ENCODE results near the gene KIRREL1. TPM values are rescaled to one million over a fixed set of nuclear protein-coding genes. Genes with fewer than 3 reads are reported as not detected.

The KIRREL1 gene
- total and polyA plus RNA-seq, 2 experiments from 2014 or later, result 5.1 to 35.2 TPM

- no peak for TF ChIP-seq NANOG (IDR thresholded peaks at IDR 0.05; ENCODE audit: borderline replicate concordance)
- TF ChIP-seq ETS1 (IDR thresholded peaks at IDR 0.05), result 0 out of 2 replicates have a peak, but pooled peaks have one; percentile 17
- no peak for TF ChIP-seq CREB1 (CRISPR knock-in tag; IDR thresholded peaks at IDR 0.05; ENCODE audit: low read depth)
- no peak for TF ChIP-seq STAT1 (IDR thresholded peaks at IDR 0.05; ENCODE audit: unreplicated experiment)
- peak; percentile 58 to 62 for TF ChIP-seq CTCF (conservative IDR thresholded peaks at IDR 0.05; ENCODE audit: low read depth in 2 of 2)
- TF ChIP-seq ZNF114 (CRISPR knock-in tag; IDR thresholded peaks at IDR 0.05), result no peak
- H3K27me3 Mint-ChIP-seq (ENCODE audit: insufficient read depth, low read depth, poor library complexity), result peaks cover 40% of the 10 kb centered on the region
- Histone ChIP-seq H3K79me2 (replicated peaks; ENCODE audit: insufficient read depth) (no peaks in the 10 kb centered on the region), H2AFZ (peak overlapping the region; percentile 98), H3K4me1 (ENCODE audit: insufficient read depth) (peaks cover 16% of the 10 kb centered on the region), H3K4me3 (peak overlapping the region; percentile 86), H3K27ac (ENCODE audit: low read depth) (no peak overlapping the region), H3K9me2 (ENCODE audit: insufficient read depth) (no peaks in the 10 kb centered on the region), H4K20me1 (replicated peaks; ENCODE audit: insufficient read depth) (no peaks in the 10 kb centered on the region), H3K4me2 (peak overlapping the region; percentile 90), H3K36me3 (ENCODE audit: insufficient read depth) (no peaks in the 10 kb centered on the region), H3F3A (replicated peaks; ENCODE audit: low read depth) (peaks cover 9% of the 10 kb centered on the region), H3K27me3 (ENCODE audit: insufficient read depth) (peaks cover 26% of the 10 kb centered on the region)
- DNase-seq (ENCODE audit: low spot score), result peak; percentile 76
- H3K9me3 Mint-ChIP-seq, result peaks cover 3% of the 10 kb centered on the region; the same call in 2 of the 3 replicates
- no peak overlapping the region for H3K27ac Mint-ChIP-seq
- H3K4me3 Mint-ChIP-seq, result peak overlapping the region; percentile 70
- peak; percentile 85 for ATAC-seq
- H3K36me3 Mint-ChIP-seq (ENCODE audit: low read depth), result peaks cover 6% of the 10 kb centered on the region
- H3K4me1 Mint-ChIP-seq, result peaks cover 21% of the 10 kb centered on the region
Observed at GRCh38 chr1:158112994-158113758, 119.7 kb downstream of the KIRREL1 start.

GRCh38 chr1:158113759-158114127 is 120.3 kb downstream of the KIRREL1 start:
- Mint-ChIP-seq H3K4me1 (peaks cover 22% of the 10 kb centered on the region), H3K27me3 (ENCODE audit: insufficient read depth, low read depth, poor library complexity) (peaks cover 40% of the 10 kb centered on the region), H3K4me3 (peak overlapping the region; percentile 70), H3K27ac (no peak overlapping the region), H3K9me3 (peaks cover 3% of the 10 kb centered on the region; the same call in 2 of the 3 replicates), H3K36me3 (ENCODE audit: low read depth) (peaks cover 6% of the 10 kb centered on the region)
- Histone ChIP-seq H3K4me3 (peak overlapping the region; percentile 86), H4K20me1 (replicated peaks; ENCODE audit: insufficient read depth) (no peaks in the 10 kb centered on the region), H3K79me2 (replicated peaks; ENCODE audit: insufficient read depth) (no peaks in the 10 kb centered on the region), H3K27ac (ENCODE audit: low read depth) (no peak overlapping the region), H3K9me2 (ENCODE audit: insufficient read depth) (no peaks in the 10 kb centered on the region), H3F3A (replicated peaks; ENCODE audit: low read depth) (peaks cover 14% of the 10 kb centered on the region), H3K36me3 (ENCODE audit: insufficient read depth) (no peaks in the 10 kb centered on the region), H2AFZ (peak overlapping the region; percentile 98), H3K4me1 (ENCODE audit: insufficient read depth) (peaks cover 21% of the 10 kb centered on the region), H3K27me3 (ENCODE audit: insufficient read depth) (peaks cover 26% of the 10 kb centered on the region), H3K4me2 (peak overlapping the region; percentile 90)
- DNase-seq (ENCODE audit: low spot score) (no peak), ATAC-seq (peak; percentile 5)
- TF ChIP-seq EZH2 (IDR thresholded peaks at IDR 0.05; ENCODE audit: low read depth, unreplicated experiment) (no peak), CREB1 (CRISPR knock-in tag; IDR thresholded peaks at IDR 0.05; ENCODE audit: low read depth) (no peak), ZNF331 (CRISPR knock-in tag; IDR thresholded peaks at IDR 0.05; ENCODE audit: low read depth) (no peak), NANOG (IDR thresholded peaks at IDR 0.05; ENCODE audit: borderline replicate concordance) (no peak), JUNB (IDR thresholded peaks at IDR 0.05; ENCODE audit: unreplicated experiment) (no peak), POLR2AphosphoS5 (IDR thresholded peaks at IDR 0.05; ENCODE audit: low read depth) (no peak), ZNF462 (CRISPR knock-in tag; IDR thresholded peaks at IDR 0.05) (no peak)

Measured in GM23338 (cell line).